ENCODE measurements around the gene TGFB2.

GRCh38 chr1:218485241-218485928 is 140.2 kb downstream of the TGFB2 start:
- no peak for TF ChIP-seq EZH2 (IDR thresholded peaks at IDR 0.05; ENCODE audit: low read length)
- TF ChIP-seq CTCF (optimal IDR thresholded peaks at IDR 0.05 in 1 of 3, IDR thresholded peaks at IDR 0.05 in 1 of 3, conservative IDR thresholded peaks at IDR 0.05 in 1 of 3; ENCODE audit: extremely low read depth in 1 of 3, insufficient read depth in 2 of 3, low read length in 3 of 3) = no peak

All from keratinocyte (primary cell).